DMS79 (cell line): ENCODE measurements around the gene CNOT6.
"Not testable (repeated sequence)": the region's sequence is repeated elsewhere in the genome, so short reads cannot be mapped to it uniquely, and the experiment has no call there.

Experiments
- DNase-seq: peaks from one replicate; lab custom pipeline; 2025; lab: John Stamatoyannopoulos, UW

The CNOT6 gene

GRCh38 chr5:180521101-180521500, 26.9 kb downstream of the CNOT6 start:
- no peak for DNase-seq

GRCh38 chr5:180521591-180521990, 27.4 kb downstream of the CNOT6 start:
- no peak for DNase-seq

DNA sequence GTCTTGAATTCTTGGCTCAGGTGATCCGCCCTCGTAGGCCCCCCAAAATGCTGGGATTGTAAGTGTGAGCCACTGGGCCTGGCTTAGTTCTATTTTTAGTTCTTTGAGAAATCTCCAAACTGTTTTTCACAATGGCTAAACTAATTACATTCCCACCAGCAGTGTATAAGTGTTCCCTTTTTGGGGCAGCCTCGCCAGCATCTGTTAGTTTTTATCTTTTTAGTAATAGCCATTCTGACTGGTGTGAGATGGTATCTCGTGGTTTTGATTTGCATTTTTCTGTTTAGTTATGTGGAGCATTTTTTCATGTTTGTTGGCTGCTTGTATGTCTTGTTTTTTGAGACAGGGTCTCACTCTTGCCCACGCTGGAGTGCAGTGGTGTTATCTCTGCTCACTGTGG, 28.2 kb downstream of the CNOT6 start:
- DNase-seq: no peak

DNA sequence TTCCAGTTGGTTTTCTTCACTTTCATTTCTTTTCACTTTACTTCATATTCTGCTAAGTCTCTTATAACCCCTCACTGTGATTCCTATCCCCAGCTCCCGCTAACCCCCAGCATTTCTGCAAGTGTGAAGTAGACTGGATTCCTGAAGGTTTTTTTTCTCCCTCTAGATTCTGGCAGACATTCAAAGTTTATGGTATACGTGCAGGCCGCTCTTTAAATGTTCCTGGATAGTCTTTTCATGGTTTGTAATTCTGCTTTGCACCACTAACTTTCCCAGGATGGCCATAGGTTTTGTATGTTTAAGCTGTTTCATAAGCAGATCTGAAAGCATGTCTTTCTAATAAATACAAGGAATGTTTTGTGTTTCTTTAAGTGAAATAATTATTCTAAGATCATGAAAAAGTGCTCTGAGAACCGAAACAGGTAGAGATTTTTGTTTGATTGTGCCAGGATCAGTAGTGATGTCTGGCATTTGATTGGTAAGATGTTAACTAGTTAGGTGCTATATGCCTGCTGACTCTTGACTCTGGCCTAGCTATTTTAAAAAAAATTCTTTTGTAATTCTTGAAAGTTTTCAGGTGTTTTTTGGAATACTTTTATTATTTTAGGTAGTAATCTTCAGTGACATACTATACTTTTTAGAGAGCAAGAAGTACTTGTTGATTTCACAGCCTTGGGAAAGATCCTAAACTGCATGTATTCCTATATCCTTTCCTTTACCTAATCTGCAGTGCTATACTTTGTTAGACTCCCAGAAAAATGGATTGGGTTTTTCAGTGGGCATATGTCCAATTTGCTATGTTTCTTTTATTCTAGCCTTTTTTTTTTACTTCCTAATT, 29.7 kb downstream of the CNOT6 start:
- no peak for DNase-seq

DNA sequence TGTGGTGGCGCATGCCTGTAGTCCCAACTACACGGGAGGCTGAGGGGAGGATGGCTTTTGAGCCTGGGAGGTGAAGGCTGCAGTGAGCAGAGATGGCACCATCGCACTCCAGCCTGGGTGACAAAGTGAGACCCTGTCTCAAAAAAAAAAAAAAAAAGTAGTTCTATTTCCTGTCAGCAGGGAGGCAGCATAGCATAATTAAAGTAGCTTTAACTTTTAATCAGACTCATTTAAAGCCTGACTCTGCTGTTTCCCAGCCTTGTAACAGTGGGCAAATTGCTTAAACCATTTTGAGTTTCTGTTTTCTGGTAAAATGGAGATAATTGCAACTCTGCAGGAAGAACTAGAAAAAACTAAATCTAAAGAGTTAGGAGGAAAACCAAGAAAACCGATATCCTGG, 31.2 kb downstream of the CNOT6 start:
- no peak for DNase-seq

DNA sequence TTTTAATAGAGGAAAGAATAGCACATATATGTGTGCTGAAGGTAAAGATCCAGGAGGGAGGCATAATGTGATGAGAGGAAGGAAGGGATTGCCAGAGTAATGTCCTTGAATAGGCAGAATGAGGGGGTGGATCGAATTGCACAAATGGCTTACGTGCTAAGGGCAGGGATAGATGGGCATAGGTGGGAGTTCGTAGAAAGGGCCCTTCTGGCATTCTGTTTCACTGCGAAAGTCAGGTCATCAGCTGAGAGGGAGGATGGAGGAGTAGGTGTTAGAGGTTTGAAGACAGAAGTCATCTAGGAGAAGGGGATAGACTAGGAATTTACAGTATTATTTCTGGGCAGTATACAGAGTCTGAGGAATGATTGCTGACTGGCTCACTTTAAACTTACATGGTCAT, 32.1 kb downstream of the CNOT6 start:
- DNase-seq: no peak

DNA sequence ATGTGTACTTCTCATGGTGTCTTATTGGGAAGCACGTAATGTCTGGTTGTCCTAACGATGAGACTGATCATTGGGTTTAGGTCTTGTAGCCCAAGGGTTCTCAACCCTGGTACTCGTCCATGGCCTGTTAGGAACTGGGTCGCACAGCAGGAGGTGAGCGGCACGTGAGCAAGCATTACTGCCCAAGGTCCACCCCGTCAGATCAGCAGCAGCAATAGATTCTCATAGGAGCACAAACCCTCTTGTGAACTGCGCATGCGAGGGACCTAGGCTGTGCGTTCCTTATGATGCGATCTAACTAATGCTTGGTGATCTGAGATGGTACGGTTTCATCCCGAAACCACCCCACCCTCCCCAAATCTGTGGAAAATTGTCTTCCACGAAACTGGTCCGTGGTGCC, 33.5 kb downstream of the CNOT6 start:
- no peak for DNase-seq

- not testable (repeated sequence) for DNase-seq
Observed at GRCh38 chr5:180531036-180531585, 36.9 kb downstream of the CNOT6 start.

DNA sequence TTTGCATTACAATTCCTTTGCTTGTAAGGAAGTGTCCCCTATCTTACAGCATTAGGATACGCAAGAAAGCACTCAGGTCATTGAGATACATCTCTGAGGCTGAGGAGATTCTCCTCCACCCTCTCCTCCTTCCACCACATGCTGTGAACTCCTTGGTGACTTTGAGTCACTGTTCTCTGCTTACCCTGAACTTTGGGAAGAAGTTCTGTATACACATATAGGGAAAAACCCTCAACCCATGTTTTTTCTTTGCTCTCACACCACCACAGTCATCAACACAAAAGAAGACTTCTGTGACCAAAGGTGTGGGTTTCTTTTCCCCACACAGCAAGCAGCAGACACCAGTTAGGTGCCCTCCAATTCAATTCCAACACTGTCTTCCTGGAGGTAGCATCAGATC, 38.1 kb downstream of the CNOT6 start:
- DNase-seq: no peak

DNA sequence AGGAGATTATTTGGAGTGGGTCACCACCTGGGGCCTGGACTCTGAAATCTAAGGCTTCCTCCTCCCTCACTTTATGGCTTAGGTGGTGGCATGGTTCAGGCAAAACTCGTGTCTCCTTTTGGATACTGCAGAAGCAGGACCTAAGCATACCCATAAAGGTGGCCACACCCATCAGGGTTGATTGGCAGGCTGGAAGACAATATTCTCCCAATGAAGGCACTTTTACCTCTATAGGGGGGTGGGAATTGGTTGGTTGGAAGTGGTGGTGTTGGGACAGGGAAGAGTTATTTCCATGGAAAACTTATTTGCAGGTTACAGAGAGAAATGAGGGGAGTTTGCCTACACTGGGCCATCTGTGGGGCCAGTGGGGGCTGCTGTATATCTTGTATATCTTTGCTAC, 39.7 kb downstream of the CNOT6 start:
- DNase-seq: no peak

- no peak for DNase-seq
Observed at GRCh38 chr5:180535573-180535972, 41.4 kb downstream of the CNOT6 start.

GRCh38 chr5:180540050-180540694, 46.0 kb downstream of the CNOT6 start:
- DNase-seq: no peak

- DNase-seq: no peak
Observed at GRCh38 chr5:180541710-180542109, 47.5 kb downstream of the CNOT6 start.

GRCh38 chr5:180545248-180545647, 51.1 kb downstream of the CNOT6 start:
- DNase-seq: no peak

DNA sequence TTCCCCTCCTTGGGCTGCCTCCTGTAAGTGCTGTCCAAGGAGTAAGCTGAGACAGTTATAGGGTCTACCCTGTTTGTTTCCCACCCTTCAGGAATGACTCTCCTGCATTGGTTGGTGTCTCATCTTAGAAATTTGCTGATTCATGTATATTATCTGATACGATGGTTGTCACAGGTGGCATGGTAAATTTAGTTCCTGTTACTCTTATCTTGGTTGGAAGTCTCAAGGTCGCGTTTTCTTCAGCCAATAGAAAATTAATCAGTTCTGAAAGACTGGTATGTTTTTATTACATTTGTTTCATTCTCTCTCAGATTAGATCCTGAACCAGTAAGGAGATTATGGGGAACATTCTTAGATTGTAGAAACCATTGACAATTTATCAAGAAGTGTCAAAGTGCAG, 54.4 kb downstream of the CNOT6 start:
- no peak for DNase-seq

- DNase-seq: no peak
Observed at GRCh38 chr5:180553530-180553929, 59.4 kb downstream of the CNOT6 start.

DNA sequence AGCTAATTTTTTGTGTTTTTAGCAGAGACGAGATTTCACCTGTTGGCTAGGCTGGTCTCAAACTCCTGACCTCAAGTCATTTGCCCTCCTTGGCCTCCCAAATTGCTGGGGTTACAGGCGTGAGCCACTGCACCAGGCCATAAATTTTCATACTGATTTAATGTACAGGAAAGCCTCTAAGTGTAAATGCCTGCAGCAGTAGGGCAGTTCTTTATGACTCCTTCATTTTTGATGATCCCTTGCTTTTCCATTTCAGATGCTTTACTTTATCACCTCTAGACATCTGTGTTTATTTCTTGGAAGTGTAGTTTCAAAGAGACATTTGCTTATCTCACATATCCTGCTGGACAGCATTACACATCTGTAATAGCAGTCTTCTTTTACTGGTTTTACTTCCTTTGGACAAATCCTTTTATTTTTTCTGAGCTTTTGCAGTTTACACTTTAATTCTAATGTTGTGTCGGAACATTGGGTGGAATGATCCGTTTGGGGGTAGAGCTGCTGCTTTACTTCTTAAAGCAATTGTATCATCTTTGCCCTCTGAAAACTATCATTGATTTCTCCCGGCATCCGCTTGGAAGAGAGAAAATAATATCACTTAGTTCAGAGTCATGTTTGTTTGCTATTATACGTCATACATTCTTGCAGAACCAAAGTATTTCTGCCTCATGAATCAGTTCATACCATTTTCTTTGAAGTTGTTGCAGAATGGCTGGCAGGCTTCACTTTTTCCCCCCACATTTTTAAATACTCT, 61.2 kb downstream of the CNOT6 start:
- DNase-seq: no peak

DNA sequence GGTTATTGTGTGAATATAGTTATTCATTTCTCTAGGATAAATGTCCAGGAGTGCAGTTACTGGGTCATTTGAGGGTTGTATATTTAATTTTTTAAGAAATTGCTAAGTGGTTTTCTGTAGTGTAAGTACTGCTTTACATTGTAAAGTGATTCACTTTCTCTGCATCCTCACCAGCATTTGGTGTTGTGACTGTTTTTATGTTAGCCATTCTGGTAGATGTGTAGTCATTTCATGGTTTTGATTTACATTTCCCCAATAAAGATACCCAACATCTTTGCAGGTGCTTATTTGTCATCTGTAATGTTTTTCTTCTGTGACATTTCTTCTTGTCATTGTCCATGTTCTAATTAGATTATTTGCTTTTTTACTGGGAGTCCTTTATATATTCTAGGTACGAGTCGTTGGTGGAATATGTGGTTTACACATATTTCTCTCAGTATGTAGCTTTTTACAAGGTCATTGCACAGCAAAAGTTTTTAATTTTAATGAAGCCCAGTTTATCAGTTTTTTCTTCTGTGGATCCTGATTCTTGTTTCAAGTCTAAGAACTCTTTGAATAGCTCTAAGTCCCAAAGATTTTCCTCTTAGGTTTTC, 63.1 kb downstream of the CNOT6 start:
- no peak for DNase-seq

- no peak for DNase-seq
Observed at GRCh38 chr5:180558232-180558631, 64.1 kb downstream of the CNOT6 start.

- DNase-seq: no peak
Observed at GRCh38 chr5:180563994-180564393, 69.8 kb downstream of the CNOT6 start.

DNA sequence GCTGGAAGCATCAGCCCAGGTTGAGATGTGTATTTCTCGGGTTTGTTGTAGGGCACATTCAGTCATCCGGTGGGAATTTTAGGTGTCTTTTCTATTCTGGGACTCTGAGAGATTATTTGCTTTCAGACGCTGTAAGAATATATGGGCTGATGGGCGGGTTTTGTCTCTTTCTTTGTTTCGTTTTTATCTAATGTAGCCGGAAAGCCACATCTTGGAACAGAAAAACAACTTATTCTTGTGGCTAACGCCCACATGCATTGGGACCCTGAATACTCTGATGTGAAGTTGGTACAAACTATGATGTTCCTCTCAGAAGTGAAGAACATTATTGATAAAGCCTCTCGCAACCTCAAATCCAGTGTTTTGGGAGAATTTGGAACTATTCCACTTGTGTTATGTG, 74.7 kb downstream of the CNOT6 start:
- no peak for DNase-seq

- DNase-seq: no peak
Observed at GRCh38 chr5:180575571-180575970, 81.4 kb downstream of the CNOT6 start.
